Measurements from ENCODE around the gene C19orf67. TPM values are rescaled to one million over a fixed set of nuclear protein-coding genes. Genes with fewer than 3 reads are reported as not detected.

The C19orf67 gene
- total RNA-seq, 1 donor from 2014 or later: not detected

DNA sequence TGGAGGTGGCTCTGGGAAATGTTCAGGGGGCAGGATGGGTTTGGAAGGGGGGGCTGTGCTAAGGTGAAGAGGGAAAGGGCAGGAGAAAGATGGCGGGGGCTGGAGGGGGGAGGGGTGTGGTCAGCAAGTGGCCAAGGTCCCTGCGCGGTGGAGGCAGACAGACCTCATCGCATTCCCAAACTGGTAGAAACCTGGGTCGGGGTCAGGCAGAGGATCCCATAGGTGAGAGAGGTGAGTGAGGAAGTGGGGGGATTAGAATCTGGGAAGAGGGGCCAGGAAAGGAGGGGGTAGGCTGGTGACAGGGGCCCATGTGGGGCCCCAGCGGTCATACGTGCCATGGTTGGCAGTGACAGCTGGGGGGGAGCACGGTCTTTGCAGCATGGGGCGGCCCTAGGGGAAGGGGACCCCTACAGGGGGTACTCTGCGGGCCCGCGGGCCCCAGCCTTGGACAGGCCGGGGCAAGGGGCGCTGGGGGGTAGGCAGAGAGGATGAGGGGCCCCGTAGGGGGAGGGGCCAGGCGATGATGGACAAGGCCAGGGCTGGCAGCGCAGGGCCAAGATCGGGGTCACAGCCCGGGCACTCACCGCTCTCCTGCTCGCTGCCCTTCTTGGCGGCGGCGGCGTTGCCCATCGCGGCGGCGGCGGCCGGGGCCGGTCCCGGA lies 31.5 kb upstream of the C19orf67 start:
- no peaks in the 10 kb centered on the region for H3K36me3 Mint-ChIP-seq (ENCODE audit: low read depth)
- peaks cover 45% of the 10 kb centered on the region for H3K4me1 Mint-ChIP-seq (ENCODE audit: low read depth)
- H3K9me3 Mint-ChIP-seq (ENCODE audit: low read depth): no peaks in the 10 kb centered on the region
- H3K27me3 Mint-ChIP-seq (ENCODE audit: low read depth): no peaks in the 10 kb centered on the region
- H3K4me3 Mint-ChIP-seq (ENCODE audit: unreplicated experiment): peak overlapping the region; percentile 90
- peak; percentile 89 for DNase-seq (ENCODE audit: low spot score)
- H3K27ac Mint-ChIP-seq (ENCODE audit: unreplicated experiment): peak overlapping the region; percentile 63
- TF ChIP-seq, protein P1, sequence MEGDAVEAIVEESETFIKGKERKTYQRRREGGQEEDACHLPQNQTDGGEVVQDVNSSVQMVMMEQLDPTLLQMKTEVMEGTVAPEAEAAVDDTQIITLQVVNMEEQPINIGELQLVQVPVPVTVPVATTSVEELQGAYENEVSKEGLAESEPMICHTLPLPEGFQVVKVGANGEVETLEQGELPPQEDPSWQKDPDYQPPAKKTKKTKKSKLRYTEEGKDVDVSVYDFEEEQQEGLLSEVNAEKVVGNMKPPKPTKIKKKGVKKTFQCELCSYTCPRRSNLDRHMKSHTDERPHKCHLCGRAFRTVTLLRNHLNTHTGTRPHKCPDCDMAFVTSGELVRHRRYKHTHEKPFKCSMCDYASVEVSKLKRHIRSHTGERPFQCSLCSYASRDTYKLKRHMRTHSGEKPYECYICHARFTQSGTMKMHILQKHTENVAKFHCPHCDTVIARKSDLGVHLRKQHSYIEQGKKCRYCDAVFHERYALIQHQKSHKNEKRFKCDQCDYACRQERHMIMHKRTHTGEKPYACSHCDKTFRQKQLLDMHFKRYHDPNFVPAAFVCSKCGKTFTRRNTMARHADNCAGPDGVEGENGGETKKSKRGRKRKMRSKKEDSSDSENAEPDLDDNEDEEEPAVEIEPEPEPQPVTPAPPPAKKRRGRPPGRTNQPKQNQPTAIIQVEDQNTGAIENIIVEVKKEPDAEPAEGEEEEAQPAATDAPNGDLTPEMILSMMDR (IDR thresholded peaks at IDR 0.05): no peak

DNA sequence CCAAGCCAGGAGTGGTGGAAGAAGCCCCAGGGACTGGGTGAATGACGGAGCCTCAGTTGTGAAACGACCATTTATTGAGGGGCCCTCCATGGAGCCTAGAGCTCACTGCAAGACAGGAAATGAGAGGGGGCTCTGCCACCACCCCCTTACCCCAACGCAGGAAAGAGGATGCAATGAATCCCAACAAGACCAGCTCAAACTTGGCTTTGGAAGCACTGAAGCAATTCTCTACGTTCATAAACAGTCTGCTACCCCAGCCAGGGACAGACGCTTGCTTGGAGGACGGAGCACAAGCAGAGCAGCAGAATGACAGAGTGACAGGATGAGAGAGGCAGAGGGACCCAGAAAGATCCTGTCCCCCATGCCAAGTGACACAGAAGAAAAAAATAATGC lies 30.9 kb upstream of the C19orf67 start:
- H3K27ac Mint-ChIP-seq (ENCODE audit: unreplicated experiment): peak overlapping the region; percentile 63
- peak overlapping the region; percentile 90 for H3K4me3 Mint-ChIP-seq (ENCODE audit: unreplicated experiment)
- DNase-seq (ENCODE audit: low spot score): no peak
- H3K9me3 Mint-ChIP-seq (ENCODE audit: low read depth): no peaks in the 10 kb centered on the region
- peaks cover 45% of the 10 kb centered on the region for H3K4me1 Mint-ChIP-seq (ENCODE audit: low read depth)
- H3K36me3 Mint-ChIP-seq (ENCODE audit: low read depth): no peaks in the 10 kb centered on the region
- TF ChIP-seq, protein P1 (IDR thresholded peaks at IDR 0.05): no peak
- H3K27me3 Mint-ChIP-seq (ENCODE audit: low read depth): no peaks in the 10 kb centered on the region

DNA sequence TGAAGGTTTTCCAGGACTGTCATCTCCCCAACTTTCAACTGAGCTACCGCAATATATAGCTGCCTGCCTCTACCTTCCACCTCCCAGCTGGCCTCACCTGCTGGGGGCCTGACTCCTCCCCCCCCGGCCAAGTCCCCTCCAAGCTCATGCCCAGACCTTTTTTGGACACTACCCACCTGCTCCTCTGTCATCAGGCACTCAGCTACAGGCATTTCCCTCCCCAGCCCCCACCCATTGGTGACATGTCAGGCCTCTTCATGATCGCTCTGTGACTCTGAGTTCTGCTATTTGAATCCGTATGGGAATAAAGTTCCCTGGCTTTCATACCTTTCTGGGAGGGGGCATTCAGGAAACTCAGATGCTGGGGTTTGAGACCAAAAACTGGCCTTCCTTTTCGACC lies 30.2 kb upstream of the C19orf67 start:
- Mint-ChIP-seq H3K27me3 (ENCODE audit: low read depth) (no peaks in the 10 kb centered on the region), H3K4me1 (ENCODE audit: low read depth) (peaks cover 45% of the 10 kb centered on the region), H3K4me3 (ENCODE audit: unreplicated experiment) (peak overlapping the region; percentile 38), H3K36me3 (ENCODE audit: low read depth) (no peaks in the 10 kb centered on the region), H3K9me3 (ENCODE audit: low read depth) (no peaks in the 10 kb centered on the region), H3K27ac (ENCODE audit: unreplicated experiment) (peak overlapping the region; percentile 45)
- no peak for DNase-seq (ENCODE audit: low spot score)
- TF ChIP-seq, protein P1 (IDR thresholded peaks at IDR 0.05): no peak

DNA sequence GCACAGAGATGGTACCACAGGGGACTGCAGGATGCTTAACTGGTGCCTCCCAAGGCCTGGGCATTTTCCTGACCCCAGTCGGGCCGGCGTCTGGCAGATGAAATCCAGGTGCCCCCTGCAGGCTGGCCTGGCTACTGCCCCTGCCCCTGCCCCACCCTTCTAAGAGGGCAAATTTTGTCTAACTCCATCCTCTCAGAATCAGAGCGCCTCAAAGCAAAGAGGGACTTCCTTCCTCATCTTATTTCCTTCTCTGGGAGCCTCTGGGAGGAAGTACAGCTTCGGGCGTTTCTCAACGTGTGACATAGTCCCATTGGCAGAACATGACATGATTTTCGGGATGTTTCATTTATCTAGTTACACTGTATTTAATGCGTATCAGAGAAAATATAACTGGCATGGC lies 29.3 kb upstream of the C19orf67 start:
- H3K4me1 Mint-ChIP-seq (ENCODE audit: low read depth): peaks cover 45% of the 10 kb centered on the region
- H3K36me3 Mint-ChIP-seq (ENCODE audit: low read depth): no peaks in the 10 kb centered on the region
- H3K9me3 Mint-ChIP-seq (ENCODE audit: low read depth): no peaks in the 10 kb centered on the region
- no peak overlapping the region for H3K4me3 Mint-ChIP-seq (ENCODE audit: unreplicated experiment)
- no peaks in the 10 kb centered on the region for H3K27me3 Mint-ChIP-seq (ENCODE audit: low read depth)
- TF ChIP-seq, protein P1 (IDR thresholded peaks at IDR 0.05): peak; percentile 68
- H3K27ac Mint-ChIP-seq (ENCODE audit: unreplicated experiment): no peak overlapping the region
- DNase-seq (ENCODE audit: low spot score): no peak

DNA sequence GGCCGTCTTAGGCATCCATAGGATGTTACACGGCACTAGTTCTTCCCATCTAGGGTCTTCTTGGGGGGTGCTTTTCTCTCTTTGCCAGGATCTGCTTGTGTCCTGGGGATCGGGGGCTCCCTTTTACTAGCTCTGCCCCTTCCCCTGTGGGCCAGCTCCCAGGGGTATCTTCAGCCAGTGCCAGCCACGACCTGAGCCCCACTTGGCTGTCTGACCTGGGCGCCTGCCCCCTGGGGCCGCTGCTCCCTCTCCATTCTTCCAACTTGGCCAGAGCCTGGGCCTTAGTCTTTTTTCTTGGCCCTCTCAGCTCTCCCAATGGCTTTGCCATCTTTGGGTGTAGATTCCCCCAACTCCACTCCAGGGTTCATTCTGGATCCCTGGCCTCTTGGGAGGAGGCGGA lies 28.9 kb upstream of the C19orf67 start:
- Mint-ChIP-seq H3K4me3 (ENCODE audit: unreplicated experiment) (no peak overlapping the region), H3K4me1 (ENCODE audit: low read depth) (peaks cover 45% of the 10 kb centered on the region), H3K36me3 (ENCODE audit: low read depth) (no peaks in the 10 kb centered on the region), H3K27ac (ENCODE audit: unreplicated experiment) (no peak overlapping the region), H3K9me3 (ENCODE audit: low read depth) (no peaks in the 10 kb centered on the region), H3K27me3 (ENCODE audit: low read depth) (no peaks in the 10 kb centered on the region)
- TF ChIP-seq, protein P1 (IDR thresholded peaks at IDR 0.05): no peak
- no peak for DNase-seq (ENCODE audit: low spot score)

All from chondrocyte (in vitro differentiated cells).